ENCODE data around the gene LHX8.

The LHX8 gene

GRCh38 chr1:75123756-75124155 lies 10.4 kb upstream of the LHX8 start:
- no peaks in the 10 kb centered on the region for H3K36me3 ChIP-seq (ENCODE audit: control insufficient read depth in 2 of 2, insufficient read depth in 1 of 2, low read length in 2 of 2)
- no peak for TF ChIP-seq HOXA7 (CRISPR knock-in tag; IDR thresholded peaks at IDR 0.05; ENCODE audit: borderline replicate concordance)
- TF ChIP-seq ZNF639 (tag by site-specific recombination; IDR thresholded peaks at IDR 0.05) = no peak
- TF ChIP-seq ZNF416 (tag by site-specific recombination; IDR thresholded peaks at IDR 0.05) = no peak
- TF ChIP-seq ZNF571 (tag by site-specific recombination; IDR thresholded peaks at IDR 0.05) = no peak
- no peak for TF ChIP-seq ZNF184 (tag by site-specific recombination; IDR thresholded peaks at IDR 0.05)
- no peak for TF ChIP-seq ZBTB21 (tag by site-specific recombination; IDR thresholded peaks at IDR 0.05)
- no peak for TF ChIP-seq ZNF596 (tag by site-specific recombination; IDR thresholded peaks at IDR 0.05)
- no peak for TF ChIP-seq ZNF404 (tag by site-specific recombination; IDR thresholded peaks at IDR 0.05)
- no peak for TF ChIP-seq ZNF76 (tag by site-specific recombination; IDR thresholded peaks at IDR 0.05; ENCODE audit: borderline replicate concordance, low read depth)
- TF ChIP-seq ZNF692 (tag by site-specific recombination; IDR thresholded peaks at IDR 0.05) = no peak
- no peak for TF ChIP-seq ZNF302 (tag by site-specific recombination; IDR thresholded peaks at IDR 0.05; ENCODE audit: low read depth)
- no peak for TF ChIP-seq BCL11B (tag by site-specific recombination; IDR thresholded peaks at IDR 0.05; ENCODE audit: low read depth)
- no peak for TF ChIP-seq ZNF664 (tag by site-specific recombination; IDR thresholded peaks at IDR 0.05)
- TF ChIP-seq KLF1 (tag by site-specific recombination; IDR thresholded peaks at IDR 0.05) = no peak
- TF ChIP-seq BCL6B (tag by site-specific recombination; IDR thresholded peaks at IDR 0.05) = no peak
- TF ChIP-seq ZNF585B (tag by site-specific recombination; IDR thresholded peaks at IDR 0.05) = no peak
- TF ChIP-seq ZNF354C (tag by site-specific recombination; IDR thresholded peaks at IDR 0.05; ENCODE audit: borderline replicate concordance, low read depth) = no peak
- no peaks in the 10 kb centered on the region for H3K4me1 ChIP-seq (ENCODE audit: control insufficient read depth, insufficient read depth, low read length)
- ChIA-PET CTCF (interaction anchor here (0.7 kb wide), 1 partner anchor 142 kb away, joined by 4 read pairs; no protein-coding TSS in a partner anchor), POLR2A (no interaction called here)
- no peak overlapping the region for H3K27ac ChIP-seq (ENCODE audit: extremely low read depth, low read depth, low read length)
- no peaks in the 10 kb centered on the region for H3K9me3 ChIP-seq (ENCODE audit: control insufficient read depth, insufficient read depth, low read depth, low read length)
- no peak overlapping the region for H3K4me3 ChIP-seq (ENCODE audit: low read depth, low read length)

- H3K36me3 ChIP-seq (ENCODE audit: control insufficient read depth in 2 of 2, insufficient read depth in 1 of 2, low read length in 2 of 2) = no peaks in the 10 kb centered on the region
- no peak overlapping the region for H3K4me3 ChIP-seq (ENCODE audit: low read depth, low read length)
- no peaks in the 10 kb centered on the region for H3K9me3 ChIP-seq (ENCODE audit: control insufficient read depth, insufficient read depth, low read depth, low read length)
- TF ChIP-seq ZNF175 (tag by site-specific recombination; IDR thresholded peaks at IDR 0.05) = no peak
- no peak for TF ChIP-seq ZNF423 (tag by site-specific recombination; IDR thresholded peaks at IDR 0.05)
- no peak for TF ChIP-seq ZNF394 (tag by site-specific recombination; IDR thresholded peaks at IDR 0.05; ENCODE audit: borderline replicate concordance)
- TF ChIP-seq ZBTB21 (tag by site-specific recombination; IDR thresholded peaks at IDR 0.05) = no peak
- no peak for TF ChIP-seq KLF17 (tag by site-specific recombination; IDR thresholded peaks at IDR 0.05)
- TF ChIP-seq ZNF76 (tag by site-specific recombination; IDR thresholded peaks at IDR 0.05; ENCODE audit: borderline replicate concordance, low read depth) = no peak
- H3K4me1 ChIP-seq (ENCODE audit: control insufficient read depth, insufficient read depth, low read length) = no peaks in the 10 kb centered on the region
- POLR2A ChIA-PET = no interaction called here
- no peak overlapping the region for H3K27ac ChIP-seq (ENCODE audit: extremely low read depth, low read depth, low read length)
- CTCF ChIA-PET = no interaction called here
These were observed 9.7 kb upstream of the LHX8 start for GRCh38 chr1:75124510-75124909.
